Bronchial epithelial cell (primary cell): Measurements from ENCODE around the gene ANO6. TPM values are rescaled to one million over a fixed set of nuclear protein-coding genes. Genes with fewer than 3 reads are reported as not detected.
A peak's percentile ranks its signal among the peaks of the same experiment; 100 is the strongest.

Experiments
- DNase-seq: peaks from one replicate; pipeline ENCODE4 v3.0.0-alpha.2; 2010; ENCODE audit warnings: low read depth
- FAIRE-seq: peaks from 2 replicates; lab custom pipeline; 2011; peaks lifted over from hg19 to GRCh38; lab: Jason Lieb, UNC
- H3K27me3 ChIP-seq: 2 replicates; pipeline ENCODE4 v1.5.1; 2011; ENCODE audit warnings: low read length; ENCODE audit not compliant: control insufficient read depth, insufficient read depth
- H3K36me3 ChIP-seq: 2 replicates; pipeline ENCODE4 v1.5.1; 2011; ENCODE audit warnings: low read length; ENCODE audit not compliant: control insufficient read depth, insufficient read depth
- H3K4me3 ChIP-seq: 2 replicates; pipeline ENCODE4 v1.5.1; 2011; ENCODE audit warnings: mild to moderate bottlenecking, low read depth, low read length, control low read depth
- CTCF ChIP-seq: IDR thresholded peaks from 2 replicates; pipeline ENCODE4 v1.5.1; 2011; ENCODE audit warnings: mild to moderate bottlenecking, moderate library complexity, low read length, control low read depth, inconsistent platforms; ENCODE audit not compliant: insufficient read depth, severe bottlenecking
- total RNA-seq: library from RNA; depleted of rRNA; stranded (reverse); fragments of >200 nt; gene quantifications from 2 replicates; pipeline ENCODE4 v1.2.1, GENCODE V29; 2014

ANO6 gene
- total RNA-seq, 1 donor from 2014 or later, result 23.2 TPM

- no peaks in the 10 kb centered on the region for H3K27me3 ChIP-seq
- no peak for TF ChIP-seq CTCF
- DNase-seq (no peak), FAIRE-seq (no peak)
- no peak overlapping the region for H3K4me3 ChIP-seq
- no peaks in the 10 kb centered on the region for H3K36me3 ChIP-seq
These were observed 55.1 kb downstream of the ANO6 start for GRCh38 chr12:45270951-45271350.

- Histone ChIP-seq H3K36me3 (no peaks in the 10 kb centered on the region), H3K4me3 (no peak overlapping the region), H3K27me3 (no peaks in the 10 kb centered on the region)
- DNase-seq (peak; percentile 99), FAIRE-seq (no peak)
- no peak for TF ChIP-seq CTCF
These were observed 57.9 kb downstream of the ANO6 start for GRCh38 chr12:45273717-45274271.

- no peak for FAIRE-seq
- TF ChIP-seq CTCF, result no peak
- no peak overlapping the region for H3K4me3 ChIP-seq
- H3K36me3 ChIP-seq, result no peaks in the 10 kb centered on the region
- H3K27me3 ChIP-seq, result no peaks in the 10 kb centered on the region
- no peak for DNase-seq
These were observed 60.4 kb downstream of the ANO6 start for GRCh38 chr12:45276154-45276755.

GRCh38 chr12:45278447-45278846 lies 62.6 kb downstream of the ANO6 start:
- H3K27me3 ChIP-seq, result no peaks in the 10 kb centered on the region
- TF ChIP-seq CTCF, result no peak
- no peaks in the 10 kb centered on the region for H3K36me3 ChIP-seq
- FAIRE-seq, result no peak
- H3K4me3 ChIP-seq, result no peak overlapping the region
- no peak for DNase-seq

GRCh38 chr12:45279931-45280830 lies 64.3 kb downstream of the ANO6 start:
- FAIRE-seq (no peak), DNase-seq (no peak)
- H3K36me3 ChIP-seq, result no peaks in the 10 kb centered on the region
- TF ChIP-seq CTCF, result no peak
- no peak overlapping the region for H3K4me3 ChIP-seq
- no peaks in the 10 kb centered on the region for H3K27me3 ChIP-seq
